Osteocyte (in vitro differentiated cells): ENCODE measurements around the gene WBP2. TPM values are rescaled to one million over a fixed set of nuclear protein-coding genes. Genes with fewer than 3 reads are reported as not detected.

Experiments
- DNase-seq: peaks from one replicate; pipeline ENCODE4 v3.0.0; 2021; ENCODE audit warnings: mixed read lengths; ENCODE audit not compliant: unreplicated experiment; ENCODE audit errors: extremely low spot score
- H3K27ac Mint-ChIP-seq: one replicate; pipeline ENCODE4 v1.8.0; 2021; ENCODE audit warnings: mild to moderate bottlenecking, mixed read lengths; ENCODE audit not compliant: unreplicated experiment
- H3K27me3 Mint-ChIP-seq: one replicate; pipeline ENCODE4 v1.8.0; 2021; ENCODE audit warnings: mixed read lengths; ENCODE audit not compliant: unreplicated experiment
- H3K36me3 Mint-ChIP-seq: one replicate; pipeline ENCODE4 v1.8.0; 2021; ENCODE audit warnings: mixed read lengths; ENCODE audit not compliant: unreplicated experiment
- H3K4me1 Mint-ChIP-seq: one replicate; pipeline ENCODE4 v1.8.0; 2021; ENCODE audit warnings: mixed read lengths; ENCODE audit not compliant: unreplicated experiment
- H3K4me3 Mint-ChIP-seq: one replicate; pipeline ENCODE4 v1.8.0; 2021; ENCODE audit warnings: mild to moderate bottlenecking, moderate library complexity, mixed read lengths; ENCODE audit not compliant: unreplicated experiment
- H3K9me3 Mint-ChIP-seq: one replicate; pipeline ENCODE4 v1.8.0; 2021; ENCODE audit warnings: mixed read lengths; ENCODE audit not compliant: unreplicated experiment
- CTCF ChIP-seq: fragments of 200-600 bp; sonication (generic); IDR thresholded peaks from 2 replicates; pipeline ENCODE4 v1.5.0; 2021; ENCODE audit warnings: antibody characterized with exemption, mild to moderate bottlenecking, moderate library complexity
- total RNA-seq: library from RNA; stranded (reverse); gene quantifications from 2 replicates; pipeline ENCODE4 v1.2.1, GENCODE V29; 2021

Gene WBP2
- total RNA-seq, 1 donor from 2014 or later: 88.2 TPM

DNA sequence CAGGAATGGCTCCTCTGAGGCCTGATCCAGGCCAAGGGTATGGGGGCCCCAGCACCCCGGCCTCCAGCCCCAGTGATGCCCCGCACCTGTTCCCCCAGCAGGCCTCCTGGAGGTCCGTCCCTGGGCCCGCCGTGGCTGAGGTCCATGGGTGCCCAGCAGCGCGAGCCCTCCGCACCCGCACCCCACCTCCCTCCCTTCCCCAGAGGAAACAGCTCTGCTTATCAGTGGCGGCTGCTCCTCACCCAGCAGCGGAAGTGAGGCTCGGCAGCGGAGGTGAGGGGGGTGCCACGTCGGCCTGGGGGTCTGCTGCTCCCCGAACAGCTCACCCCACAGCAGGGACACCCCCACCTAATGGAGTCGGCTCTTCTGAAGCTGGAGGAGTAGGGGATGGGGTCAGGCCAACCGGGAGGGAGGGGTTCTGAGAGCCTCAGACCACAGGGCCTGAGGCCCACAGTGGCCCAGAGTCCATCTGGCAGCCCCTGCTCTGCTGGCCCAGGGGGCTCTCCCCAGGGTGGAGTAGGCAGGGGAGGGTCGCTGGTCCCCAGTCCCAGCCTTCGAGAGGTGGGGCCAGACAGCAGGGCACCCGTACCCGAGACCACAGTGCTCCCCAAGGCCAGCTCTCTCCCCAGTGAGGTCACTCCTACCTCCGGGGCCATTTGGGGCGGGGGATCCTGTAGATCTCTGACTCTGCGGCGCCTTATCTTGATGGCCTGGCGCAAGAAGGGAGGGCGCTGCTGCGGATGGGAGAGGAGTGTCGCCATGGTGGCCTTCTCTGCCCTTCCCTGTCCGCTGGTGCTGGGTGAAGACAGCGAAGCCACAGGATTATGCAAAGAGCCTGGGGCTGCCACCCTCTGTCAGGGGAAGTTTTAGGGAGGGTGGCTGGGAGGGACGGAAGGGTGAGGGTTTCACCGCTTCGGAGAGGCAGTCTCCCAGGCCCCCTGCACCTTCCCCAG, 11.3 kb downstream of the WBP2 start, which contains the start of gene UNC13D:
UNC13D (minus strand) TSS at position 828 of the 953 bp plus-strand sequence; CDS start at position 761, 67 bp downstream.
- peak; percentile 81 for DNase-seq
- Mint-ChIP-seq H3K27ac (peak within 1 kb of the TSS; percentile 85), H3K36me3 (peaks cover 19% of the 10 kb centered on the region), H3K9me3 (no peaks in the 10 kb centered on the region), H3K27me3 (no peaks in the 10 kb centered on the region), H3K4me1 (peaks cover 23% of the 10 kb centered on the region), H3K4me3 (no peak within 1 kb of the TSS)
- TF ChIP-seq CTCF: no peak

DNA sequence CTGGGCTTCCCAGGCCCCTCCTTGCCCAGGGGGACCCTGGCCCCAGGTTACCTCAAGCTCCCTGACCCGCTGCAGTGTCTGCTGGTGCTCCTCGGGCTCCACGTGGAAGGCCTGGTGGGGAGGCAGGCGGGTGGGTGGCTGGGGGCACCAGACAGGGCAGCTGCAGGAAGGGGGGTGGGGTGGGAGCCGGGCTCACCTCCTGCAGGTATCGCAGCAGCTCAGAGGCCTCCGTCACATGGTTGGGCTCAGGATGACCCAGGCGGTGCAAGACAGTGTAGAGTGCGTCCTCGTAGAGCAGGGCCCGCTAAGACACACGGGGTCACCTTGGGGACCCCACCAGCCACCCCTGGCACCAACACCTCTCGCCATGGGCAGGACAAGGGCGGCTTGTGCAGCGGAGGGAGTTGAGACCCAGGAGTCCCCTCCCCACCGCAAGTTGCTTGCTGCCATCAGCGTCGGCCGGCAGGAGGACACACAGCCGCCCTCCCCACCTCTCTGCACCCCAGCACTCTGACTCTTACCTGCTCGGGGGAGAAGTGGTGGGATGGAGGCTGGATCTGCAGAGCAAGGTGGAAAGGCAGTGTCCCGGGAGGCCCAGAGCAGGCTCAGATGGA, 12.1 kb downstream of the WBP2 start:
- Mint-ChIP-seq H3K27me3 (no peaks in the 10 kb centered on the region), H3K4me1 (peaks cover 23% of the 10 kb centered on the region), H3K9me3 (no peaks in the 10 kb centered on the region), H3K27ac (no peak overlapping the region), H3K4me3 (no peak overlapping the region), H3K36me3 (peaks cover 15% of the 10 kb centered on the region)
- no peak for DNase-seq
- no peak for TF ChIP-seq CTCF

GRCh38 chr17:75842411-75842810, 12.7 kb downstream of the WBP2 start:
- Mint-ChIP-seq H3K4me1 (peaks cover 23% of the 10 kb centered on the region), H3K4me3 (no peak overlapping the region), H3K27ac (no peak overlapping the region), H3K27me3 (no peaks in the 10 kb centered on the region), H3K9me3 (no peaks in the 10 kb centered on the region), H3K36me3 (peaks cover 9% of the 10 kb centered on the region)
- no peak for DNase-seq
- no peak for TF ChIP-seq CTCF

DNA sequence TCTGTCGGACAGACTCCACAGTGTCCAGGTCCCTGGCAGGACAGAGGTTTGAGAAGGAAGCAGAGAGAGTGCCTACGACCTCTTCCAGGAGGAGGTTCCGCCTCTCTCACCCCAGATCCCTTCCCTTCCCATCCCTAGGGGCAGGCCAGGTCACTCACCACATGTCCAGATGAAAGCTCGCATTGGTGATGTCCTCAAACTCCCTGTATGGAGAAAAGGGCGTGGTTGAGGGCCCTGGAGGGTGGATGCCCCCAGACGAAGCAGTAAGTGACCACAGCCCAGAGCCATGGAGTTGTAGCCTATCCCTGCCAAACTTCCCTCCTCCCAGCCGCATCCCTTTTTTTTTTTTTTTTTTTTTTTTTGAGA, 14.4 kb downstream of the WBP2 start:
- TF ChIP-seq CTCF: no peak
- peaks cover 2% of the 10 kb centered on the region for H3K36me3 Mint-ChIP-seq
- DNase-seq: no peak
- no peaks in the 10 kb centered on the region for H3K27me3 Mint-ChIP-seq
- no peak overlapping the region for H3K27ac Mint-ChIP-seq
- peaks cover 11% of the 10 kb centered on the region for H3K4me1 Mint-ChIP-seq
- no peaks in the 10 kb centered on the region for H3K9me3 Mint-ChIP-seq
- H3K4me3 Mint-ChIP-seq: no peak overlapping the region
